ENCODE data around the gene MAGI2.

GRCh38 chr7:78247910-78248689, 1205.4 kb downstream of the MAGI2 start:
- no peak for TF ChIP-seq CTCF (IDR thresholded peaks at IDR 0.05; ENCODE audit: insufficient read depth, low read depth, low read length)
- no peak for TF ChIP-seq EZH2 (IDR thresholded peaks at IDR 0.05; ENCODE audit: insufficient read depth, low read length)

All from astrocyte (in vitro differentiated cells and primary cell).